GM19351 (cell line): ENCODE data around the gene MINDY1.

Experiments used
- ATAC-seq: cut with Tn5 transposase; IDR thresholded peaks from one replicate; pipeline ENCODE4 v1.9.1; 2021; ENCODE audit warnings: mild to moderate bottlenecking, moderate library complexity; ENCODE audit not compliant: unreplicated experiment

MINDY1 gene

DNA sequence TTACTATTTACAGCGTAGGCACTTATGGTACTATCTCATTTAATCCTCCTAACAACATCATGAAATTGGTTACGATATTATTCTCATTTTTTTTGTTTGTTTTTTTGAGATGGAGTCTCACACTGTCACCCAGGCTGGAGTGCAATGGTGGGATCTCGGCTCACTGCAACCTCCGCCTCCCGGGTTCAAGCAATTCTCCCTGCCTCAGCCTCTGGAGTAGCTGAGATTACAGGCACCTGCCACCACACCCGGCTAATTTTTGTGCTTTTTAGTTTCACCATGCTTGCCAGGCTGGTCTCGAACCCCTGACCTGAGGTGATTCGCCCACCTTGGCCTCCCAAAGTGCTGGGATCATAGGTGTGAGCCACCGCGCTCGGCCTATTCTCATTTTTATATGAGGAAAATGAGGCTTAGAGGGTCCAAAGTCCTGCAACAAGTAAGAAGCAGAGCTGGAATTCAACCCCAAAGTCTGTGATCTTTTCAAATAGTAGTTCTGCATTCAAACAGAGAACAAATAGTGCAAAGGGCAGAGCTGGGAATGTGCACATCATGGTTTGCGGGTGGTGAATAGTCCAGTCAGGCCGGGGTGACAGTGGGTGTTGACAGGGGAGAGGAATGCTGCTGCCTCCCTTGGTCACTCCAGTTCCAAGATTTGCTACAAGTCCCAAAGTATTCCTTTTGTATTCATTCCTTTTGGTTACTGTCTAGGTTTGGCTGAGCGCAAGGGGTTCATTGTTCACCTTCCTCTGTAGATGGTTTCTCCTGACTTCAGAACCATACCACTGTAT, 6.2 kb upstream of the MINDY1 start:
- no peak for ATAC-seq

DNA sequence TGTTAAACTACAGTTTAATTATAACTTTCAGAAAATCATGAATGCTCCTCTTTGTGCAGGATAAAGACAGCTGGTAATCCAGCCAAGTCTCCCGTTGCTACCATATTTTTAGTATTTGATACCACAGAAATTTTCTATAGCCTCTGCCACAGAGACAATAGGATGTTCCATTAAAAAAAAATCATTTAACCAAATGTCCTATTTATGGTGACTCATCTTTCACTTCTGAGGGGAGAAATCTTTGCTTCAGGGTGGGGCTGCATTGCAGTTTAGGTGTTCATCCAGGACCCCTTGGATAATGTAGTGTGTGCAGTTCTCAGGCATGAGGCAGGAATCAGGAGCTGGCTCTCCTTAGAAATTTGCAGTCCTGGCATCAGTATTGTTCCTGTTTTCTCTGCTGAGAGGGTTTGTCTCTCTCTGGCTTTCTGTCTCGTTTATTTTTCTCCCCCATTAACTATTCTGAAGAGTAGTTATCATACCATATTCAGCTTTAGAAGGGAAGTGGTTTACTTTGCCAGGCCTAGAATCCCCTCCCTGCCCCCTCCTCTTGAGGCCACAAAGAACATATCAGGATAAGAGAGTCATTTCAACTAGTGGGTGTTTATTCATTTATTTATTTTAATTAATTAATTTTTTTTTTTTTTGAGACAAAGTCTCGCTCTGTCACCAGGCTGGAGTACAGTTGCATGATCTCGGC, 4.6 kb upstream of the MINDY1 start:
- no peak for ATAC-seq

GRCh38 chr1:151010346-151010726, 3.6 kb upstream of the MINDY1 start:
- ATAC-seq = no peak

DNA sequence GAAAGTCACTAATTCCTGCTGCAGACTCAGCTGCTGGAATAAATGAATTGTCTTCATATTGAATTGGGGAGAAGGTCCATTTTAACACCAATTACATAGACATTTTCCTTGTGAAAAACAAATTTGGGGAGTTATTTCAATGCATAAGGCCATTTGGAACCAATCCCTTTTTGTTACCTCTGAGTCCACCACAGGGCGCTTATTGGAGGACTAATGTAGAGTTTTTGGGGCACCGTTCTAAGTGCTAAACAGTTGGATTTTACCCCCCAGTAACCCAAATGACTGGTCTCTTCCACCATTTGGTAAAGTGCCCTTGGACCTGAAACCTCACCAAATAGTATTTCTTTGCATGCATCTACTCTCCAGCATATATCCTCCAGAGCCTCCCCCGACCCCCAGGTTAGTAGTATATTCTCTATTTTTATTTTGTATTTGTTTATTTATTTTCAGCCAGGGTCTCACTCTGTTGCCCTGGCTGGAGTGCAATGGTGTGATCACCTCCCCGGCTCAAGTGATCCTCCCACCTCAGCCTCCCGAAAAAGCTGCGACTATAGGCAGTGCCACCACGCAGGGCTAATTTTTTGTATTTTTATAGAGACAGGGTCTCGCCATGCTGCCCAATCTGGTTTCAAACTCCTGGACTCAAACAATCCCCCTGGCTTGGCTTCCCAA, 3.1 kb upstream of the MINDY1 start:
- ATAC-seq = no peak

GRCh38 chr1:151009206-151009587, 2.5 kb upstream of the MINDY1 start:
- ATAC-seq = no peak

DNA sequence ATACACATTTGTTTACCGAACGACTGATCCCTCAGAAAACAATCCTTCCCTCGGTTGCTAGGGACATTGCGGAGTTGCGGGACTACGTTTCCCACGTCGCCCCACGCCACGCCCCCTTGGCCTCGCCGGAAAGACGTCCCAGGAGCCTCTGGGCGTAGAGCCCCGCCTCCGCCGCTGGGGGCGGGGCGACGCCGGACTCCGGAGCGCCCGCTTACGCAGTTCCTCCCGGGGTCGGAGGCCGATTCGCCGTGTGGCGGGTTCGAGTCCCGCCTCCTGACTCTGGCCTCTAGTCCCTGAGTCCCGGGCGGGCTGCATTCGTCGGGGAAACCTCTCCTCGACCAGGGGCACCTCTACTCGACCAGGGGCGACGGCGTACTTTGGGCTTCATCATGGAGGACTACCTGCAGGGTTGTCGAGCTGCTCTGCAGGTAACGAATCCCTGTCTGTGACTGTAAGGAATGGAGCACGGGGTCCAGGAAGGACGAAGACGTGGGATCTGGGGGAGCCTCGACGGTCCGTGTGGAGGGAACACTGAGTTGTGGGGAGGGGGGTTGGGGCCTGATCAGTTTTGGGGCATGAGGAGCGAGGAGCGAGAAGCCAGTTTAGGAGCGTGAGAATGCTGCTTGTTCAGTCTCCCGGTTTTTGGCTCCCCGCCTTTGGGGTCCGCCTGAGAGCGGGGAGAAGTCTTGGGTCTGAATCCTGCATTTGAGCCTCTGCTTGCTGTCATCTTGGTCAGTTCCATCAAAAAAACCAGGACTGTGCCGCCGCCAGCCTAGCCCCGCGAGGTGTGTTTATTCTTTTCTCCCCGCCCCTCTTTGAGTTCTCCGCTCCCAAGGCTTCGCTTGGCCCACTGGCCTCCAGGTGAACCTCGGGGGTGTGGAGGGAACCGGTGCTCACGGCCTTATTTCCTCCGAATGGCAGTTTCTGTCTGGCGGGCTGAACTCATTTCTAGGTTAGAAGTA, 1.8 kb upstream of the MINDY1 start, which contains the start of gene PRUNE1:
PRUNE1 (plus strand) TSS at position 206 of the 962 bp plus-strand sequence; CDS start at position 390, 184 bp downstream.
- peak; percentile 63 for ATAC-seq

GRCh38 chr1:151007853-151008243, 1.1 kb upstream of the MINDY1 start:
- ATAC-seq = no peak

DNA sequence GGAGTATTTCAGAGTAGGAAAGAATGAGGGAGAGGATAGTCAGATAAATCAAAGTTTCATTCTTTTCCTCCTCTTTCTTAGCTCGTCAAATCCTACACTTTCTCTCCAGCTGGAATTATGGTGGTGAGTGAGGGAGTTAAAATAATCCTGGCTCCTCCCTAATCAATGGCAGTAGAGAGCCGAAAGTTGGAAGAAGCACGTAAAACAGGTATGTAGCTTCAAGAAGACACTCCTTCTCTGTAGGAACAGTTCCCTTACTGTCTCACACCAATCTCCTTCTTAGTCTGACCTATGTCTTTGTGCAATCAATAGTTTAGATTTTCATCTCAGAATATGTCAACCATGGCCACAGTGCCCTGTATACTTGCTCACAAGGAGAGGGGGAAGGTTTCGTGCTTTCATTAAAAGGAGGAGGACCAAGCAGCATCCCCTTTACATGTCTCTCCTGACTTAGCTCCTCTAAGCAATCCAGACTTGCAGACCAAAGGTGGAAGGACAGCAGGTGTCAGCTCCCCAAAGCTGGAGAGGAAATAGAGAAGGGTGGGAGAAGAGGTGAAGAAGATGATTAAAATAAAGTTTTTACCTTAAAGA, 878 bp downstream of the MINDY1 start:
- no peak for ATAC-seq

- ATAC-seq = no peak
Observed at GRCh38 chr1:151003180-151003579, 3.5 kb downstream of the MINDY1 start.

DNA sequence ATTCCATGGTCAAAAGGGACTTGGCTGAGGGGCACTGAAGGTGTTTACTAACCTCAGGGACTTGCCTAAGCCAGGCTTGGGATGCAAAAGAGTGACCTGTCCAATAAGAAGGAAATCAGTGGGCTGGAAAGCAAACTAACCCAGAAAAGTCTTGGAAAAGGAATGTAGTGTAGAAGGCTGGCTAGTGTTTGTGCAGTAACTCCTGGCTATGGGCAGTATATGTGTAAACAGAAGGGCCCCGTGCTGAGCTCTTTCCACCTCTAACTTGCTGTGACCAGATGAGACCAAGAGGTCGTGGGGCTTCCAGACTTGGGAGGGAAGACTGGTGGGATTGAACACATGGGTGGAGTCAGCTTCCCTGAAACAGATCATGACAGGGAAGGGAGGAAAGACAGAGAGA, 4.1 kb downstream of the MINDY1 start:
- ATAC-seq = no peak

DNA sequence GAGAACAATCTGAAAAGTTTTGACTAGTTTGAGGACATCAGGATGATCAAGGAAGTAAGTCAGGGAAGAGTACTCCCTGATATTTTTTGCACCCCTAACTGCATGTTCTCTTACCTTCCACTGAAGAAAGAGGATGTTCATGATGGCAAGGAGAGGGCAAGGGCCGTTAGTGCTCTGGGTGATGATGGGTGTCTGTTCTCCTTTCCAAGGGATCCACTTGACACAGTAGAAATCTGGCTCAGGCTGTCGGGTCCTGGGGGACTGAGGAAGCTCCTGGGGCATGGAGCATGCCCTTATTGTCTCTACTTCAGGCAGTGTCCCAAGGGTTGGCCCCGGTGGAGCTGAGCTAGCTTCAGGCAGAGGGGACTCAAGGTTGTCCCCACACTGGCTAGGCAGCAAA, 4.7 kb downstream of the MINDY1 start:
- ATAC-seq = no peak

- ATAC-seq = no peak
Observed at GRCh38 chr1:151001602-151002001, 5.1 kb downstream of the MINDY1 start.

DNA sequence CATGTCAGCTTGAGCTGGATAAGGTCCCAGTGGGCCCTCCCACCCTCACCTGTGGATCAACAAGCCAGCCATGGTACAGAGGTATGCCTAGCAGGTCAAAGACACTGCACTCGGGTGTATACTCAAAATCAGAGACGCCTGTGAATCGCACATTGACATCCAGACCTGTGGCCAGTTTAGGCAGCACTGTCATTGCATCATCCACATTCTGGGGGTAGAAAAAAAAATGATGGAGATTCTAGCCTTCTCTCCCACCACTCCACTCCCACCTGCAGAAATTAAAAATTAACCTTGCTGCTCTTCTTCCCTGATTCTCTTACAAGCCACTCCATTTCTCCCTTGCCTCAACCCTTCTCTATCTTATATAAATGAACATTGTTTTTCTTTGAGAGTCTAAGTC, 6.3 kb downstream of the MINDY1 start:
- no peak for ATAC-seq

DNA sequence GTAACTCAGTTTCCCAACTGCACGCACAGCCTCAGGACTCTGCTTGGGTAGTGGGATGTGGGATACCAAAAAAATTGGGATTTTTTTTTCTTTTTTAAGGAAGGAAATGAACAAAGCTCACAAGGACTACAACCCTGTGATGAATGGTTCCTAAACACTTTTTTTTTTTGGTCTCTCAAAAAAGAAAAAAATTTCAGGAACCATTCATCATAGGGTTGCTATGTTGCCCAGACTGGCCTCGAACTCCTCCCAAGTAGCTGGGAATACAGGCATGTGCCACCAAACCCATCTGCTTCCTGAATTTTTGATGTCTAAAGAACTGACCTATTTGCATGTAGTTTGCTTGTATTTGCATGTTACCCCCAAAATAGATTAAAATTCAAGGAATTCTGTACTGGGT, 6.8 kb downstream of the MINDY1 start:
- no peak for ATAC-seq

- no peak for ATAC-seq
Observed at GRCh38 chr1:150999051-150999674, 7.5 kb downstream of the MINDY1 start.

GRCh38 chr1:150997949-150998348, 8.8 kb downstream of the MINDY1 start:
- ATAC-seq = no peak

- ATAC-seq = no peak
Observed at GRCh38 chr1:150997126-150997872, 9.4 kb downstream of the MINDY1 start.

DNA sequence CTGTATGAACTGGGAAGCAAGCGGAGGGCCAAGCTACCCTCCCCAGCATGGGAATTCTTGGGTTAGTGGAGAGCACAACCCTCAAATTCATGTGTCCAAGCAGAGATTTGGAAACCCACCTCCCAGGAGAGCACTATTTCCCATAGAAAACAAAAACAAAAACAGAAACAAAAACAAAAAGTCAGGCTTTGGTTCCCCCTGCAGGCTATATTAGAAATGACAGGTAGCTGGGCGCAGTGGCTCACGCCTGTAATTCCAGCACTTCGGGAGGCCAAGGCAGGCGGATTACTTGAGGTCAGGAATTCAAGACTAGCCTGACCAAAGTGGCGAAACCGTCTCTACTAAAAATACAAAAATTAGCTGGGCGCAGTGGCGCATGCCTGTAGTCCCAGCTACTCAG, 10.8 kb downstream of the MINDY1 start:
- ATAC-seq = no peak

GRCh38 chr1:150995460-150995859, 11.2 kb downstream of the MINDY1 start:
- ATAC-seq = no peak
